Cerebellar nuclear complex (tissue), 1 donor: ENCODE measurements around the gene ARHGEF6.

ENCODE experiments used
- DNase-seq, 2 experiments: peaks; one replicate each; lab custom pipeline; 2025; lab: John Stamatoyannopoulos, UW

Gene ARHGEF6

DNA sequence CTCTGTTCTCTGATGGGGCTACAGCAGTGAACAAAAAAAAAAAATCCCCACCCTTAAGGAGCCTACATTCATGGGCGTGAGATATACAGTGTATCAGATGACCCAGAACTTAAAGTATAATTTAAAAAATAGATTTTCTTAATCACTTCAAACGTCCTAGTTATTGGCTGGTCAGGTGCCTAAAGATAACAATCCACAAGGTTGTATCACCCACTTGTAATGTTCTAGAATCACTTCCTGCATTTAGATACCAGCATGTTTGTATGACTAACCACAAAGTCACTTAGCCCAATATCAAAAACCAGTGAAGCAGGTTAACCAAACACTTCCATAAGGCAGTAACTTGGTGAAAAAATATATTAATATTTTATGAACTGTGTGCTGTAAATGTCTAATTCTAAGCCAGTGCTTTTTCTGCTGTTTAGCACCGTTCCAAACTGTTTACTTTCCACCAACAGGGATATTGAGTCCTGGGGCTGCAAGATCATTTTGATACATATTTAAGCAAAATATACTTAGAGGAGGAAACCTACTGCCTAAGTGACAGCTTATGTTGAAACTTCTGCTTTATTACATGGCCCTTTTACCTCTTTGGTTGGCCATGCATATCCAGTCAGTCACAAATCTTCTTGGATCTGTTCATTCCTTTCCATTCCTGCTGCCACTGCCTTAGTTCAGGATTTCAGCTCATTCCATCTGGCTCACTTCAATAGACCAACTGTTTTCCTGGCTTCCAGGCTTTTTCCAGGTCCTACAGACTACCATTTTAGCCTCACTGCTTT is 89.5 kb downstream of the ARHGEF6 start:
- no peak for DNase-seq

DNA sequence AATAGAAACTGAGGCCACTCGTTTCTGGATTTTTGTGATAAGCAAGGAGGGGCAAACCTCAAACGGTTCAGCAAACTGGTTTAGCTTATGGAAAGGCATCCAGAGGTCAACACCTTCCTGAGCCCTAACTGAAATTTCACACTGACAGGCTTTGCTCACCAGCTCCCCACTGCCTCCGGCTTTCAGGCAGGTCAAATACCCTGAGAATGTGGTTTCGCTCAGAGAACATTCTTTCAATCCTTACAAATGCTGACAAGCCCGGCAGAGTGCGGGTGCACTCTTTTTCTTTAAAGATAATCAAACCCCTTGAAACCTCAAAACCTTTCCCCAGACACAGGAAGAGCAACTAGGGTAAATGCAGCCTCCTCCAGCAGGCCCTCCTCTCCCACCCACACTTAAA is 91.3 kb downstream of the ARHGEF6 start:
- DNase-seq, result no peak

DNA sequence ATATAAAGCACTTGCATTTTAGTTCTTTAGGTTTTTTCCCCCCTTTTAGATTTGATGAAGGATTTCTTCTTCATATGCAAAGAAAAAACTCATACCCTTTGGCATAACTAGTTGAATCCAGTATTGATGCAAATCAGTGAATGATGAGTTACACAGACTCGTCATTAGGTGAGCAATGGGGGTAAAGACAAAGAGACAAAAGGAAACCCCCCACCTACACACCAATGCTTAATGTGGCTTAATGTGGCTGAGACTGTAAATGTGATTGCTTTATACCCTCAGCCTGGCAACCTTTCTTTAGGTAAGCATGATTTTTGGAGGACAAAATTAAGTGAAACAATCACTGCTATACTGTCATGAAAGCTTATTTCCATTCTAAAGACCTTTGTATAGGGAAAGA is 93.3 kb downstream of the ARHGEF6 start:
- no peak for DNase-seq

DNA sequence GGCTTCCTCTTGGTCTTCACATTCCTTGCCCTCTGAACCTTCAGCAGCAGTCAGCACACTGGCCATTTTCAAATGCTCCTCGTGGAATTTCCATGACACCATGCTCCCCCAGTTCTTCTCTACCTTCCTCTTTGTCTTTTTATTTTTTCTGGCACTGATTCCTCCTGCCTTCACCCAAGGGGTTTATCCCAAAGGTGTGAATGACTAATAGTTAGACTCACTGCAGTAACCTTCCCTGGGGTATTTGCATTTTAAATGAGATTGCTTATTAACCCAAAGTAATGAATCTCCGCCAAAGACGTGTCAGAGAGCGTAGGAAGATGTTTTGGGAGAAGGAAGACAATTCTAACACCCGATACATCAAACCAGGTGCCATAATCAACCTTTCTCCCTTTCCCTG is 96.6 kb downstream of the ARHGEF6 start:
- DNase-seq, result no peak

DNA sequence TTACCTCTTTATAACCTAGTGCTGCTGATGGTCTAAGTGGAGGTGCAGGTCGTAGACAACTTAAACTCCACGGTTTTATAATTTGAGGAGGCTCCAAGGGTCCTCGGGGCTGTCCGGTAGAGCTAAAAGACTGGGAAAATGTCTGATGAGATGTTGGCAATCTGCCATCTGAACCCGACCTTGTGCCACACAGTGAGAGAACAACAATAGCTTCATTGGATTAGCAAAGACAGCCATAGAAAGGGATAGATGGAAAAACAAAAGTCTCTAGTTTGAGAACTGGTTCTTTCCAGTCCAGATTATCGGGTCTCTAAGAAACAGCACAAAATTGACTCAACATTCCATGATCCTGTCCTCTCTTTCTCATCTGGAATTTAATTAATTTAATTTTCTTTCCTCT is 101.2 kb downstream of the ARHGEF6 start:
- no peak for DNase-seq

DNA sequence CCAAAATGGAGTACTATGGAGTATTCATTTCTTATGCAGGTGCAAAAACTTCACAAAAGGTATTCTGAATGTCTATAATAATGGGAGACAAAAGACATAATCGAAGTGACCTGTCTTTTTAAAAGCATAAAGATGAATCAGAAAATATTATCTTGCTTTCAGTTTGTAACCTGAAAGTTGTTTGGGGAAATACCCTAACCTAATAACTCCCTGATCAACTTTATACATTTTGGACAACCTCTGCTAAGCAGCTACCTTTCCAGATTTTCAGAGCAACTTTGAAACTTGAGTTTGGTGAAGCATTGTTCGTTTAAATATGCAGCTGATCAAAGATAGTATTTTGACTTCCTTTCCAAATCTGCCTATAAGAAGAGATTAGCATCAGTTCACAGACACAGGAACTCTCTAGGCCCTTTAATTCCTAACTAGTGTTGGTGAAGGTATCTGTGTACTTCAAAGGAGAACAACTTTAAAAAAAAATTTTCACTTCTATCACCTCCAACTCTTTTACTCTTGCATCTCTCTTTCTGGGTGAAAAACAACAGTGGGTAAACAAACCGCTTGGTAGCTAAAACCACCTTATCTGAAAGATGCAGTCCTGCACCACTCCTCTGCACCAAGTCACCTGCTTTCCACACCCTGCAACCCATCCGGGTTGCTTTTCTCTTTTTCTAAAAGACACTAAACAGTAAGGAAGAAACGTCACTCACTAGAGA is 106.3 kb downstream of the ARHGEF6 start:
- DNase-seq, result no peak

DNA sequence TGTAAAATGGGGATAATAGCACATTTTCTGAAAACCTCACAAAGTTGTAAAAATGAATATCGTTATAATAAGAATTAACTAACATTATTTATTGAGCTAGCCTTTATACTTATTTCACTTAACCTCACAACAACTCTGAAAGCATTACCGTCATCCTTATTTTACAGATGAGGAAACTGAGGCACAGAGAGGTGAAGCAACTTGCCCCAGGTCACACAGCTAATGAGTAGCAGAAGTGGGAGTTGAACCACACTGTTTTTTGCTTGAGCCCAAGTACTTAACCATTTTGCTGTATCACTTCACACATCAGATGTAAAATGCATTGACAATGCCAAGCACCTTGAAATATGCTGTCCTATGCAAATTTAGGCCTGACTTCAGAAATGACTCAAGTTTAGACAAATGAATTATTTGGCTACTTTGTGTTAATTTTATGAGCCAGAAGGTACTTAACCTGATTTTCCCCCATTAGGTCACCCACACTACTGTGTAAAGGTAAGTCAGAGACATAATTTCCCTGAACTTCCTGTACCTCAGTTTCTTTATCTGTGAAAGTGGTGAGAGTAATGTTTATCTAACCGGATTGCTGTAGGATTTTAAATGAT is 109.6 kb downstream of the ARHGEF6 start:
- DNase-seq, result no peak

DNA sequence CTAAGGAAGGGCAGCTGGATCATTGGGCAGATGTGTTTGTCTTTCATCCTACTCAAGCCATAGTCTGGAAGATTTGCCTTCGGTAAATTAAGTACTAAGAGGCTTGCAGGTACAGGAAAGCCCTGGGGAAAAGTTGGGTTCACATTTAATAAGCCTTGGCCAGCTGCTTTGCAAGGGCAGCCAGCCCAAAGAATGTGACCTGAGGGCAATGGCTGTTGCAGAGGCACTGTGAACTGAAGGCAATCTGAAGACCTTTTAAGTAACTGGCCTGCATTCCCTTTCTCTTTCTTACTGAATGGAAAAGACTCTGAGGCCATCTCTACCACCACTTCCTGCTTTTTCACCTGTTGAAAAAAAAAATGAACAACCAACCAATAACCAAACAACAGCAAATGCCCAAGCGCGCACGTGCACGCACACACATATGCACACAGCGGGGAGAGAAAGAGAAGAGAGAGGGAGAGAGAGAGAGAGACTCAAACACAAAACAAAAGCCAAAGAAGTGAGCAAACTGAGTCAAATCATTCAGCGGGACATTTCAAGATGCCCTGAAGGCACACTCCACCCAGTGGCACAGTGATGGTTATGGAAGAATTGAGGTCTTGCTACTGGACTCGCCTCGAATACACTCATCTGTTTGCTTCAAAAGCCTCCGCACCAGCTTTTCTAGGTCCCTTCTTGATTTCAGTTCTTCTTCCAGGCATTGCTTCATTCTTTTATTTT is 113.1 kb downstream of the ARHGEF6 start:
- DNase-seq, result no peak

DNA sequence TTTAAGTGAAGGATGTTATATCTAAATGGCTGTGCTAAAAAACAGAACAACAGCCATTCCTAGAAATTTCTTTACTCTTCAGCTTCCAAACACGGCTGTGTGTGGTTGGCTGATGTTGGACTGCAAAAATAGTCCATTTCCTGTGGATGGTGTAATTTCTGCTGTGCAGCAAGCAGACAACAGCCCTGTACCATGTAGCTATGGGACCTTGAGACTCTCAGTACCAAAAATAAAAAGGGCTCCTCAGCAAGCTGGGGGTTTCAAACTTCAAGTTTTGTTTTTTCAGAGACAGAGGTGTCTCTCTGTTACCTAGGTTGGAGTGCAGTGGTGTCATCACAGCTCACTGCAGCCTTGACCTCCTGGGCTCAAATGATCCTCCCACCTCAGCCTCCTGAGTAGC is 114.6 kb downstream of the ARHGEF6 start:
- DNase-seq, result no peak

DNA sequence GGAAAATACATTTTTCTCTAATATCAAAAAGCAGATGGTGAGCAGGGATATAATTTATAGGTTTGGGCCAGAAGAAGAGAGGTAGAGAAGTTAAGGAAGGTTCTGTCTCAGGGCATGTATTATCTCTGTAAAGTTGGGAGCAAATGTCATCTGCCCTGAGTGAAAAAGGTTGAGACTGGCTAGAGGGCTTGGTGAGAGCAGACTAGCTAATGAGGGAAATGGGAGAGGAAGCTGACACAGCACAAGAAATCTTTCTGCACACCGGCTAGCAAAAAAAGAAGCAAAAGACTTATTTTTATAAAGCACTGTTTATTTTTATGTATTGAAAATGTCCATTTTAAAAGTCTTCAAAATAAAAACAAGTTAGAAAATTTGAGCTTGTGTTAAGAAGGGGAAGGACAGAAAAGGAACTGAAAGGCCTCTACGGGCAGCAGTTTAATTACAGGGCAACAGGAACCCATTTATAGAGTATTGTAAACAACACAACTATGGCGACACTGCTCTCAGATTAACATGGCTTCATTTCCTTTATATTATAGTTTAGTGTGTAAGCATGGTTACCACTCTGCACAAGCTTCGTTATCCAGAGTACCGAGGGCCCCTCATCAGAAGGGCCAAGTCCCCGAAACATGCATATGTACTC is 115.4 kb downstream of the ARHGEF6 start:
- no peak for DNase-seq

DNA sequence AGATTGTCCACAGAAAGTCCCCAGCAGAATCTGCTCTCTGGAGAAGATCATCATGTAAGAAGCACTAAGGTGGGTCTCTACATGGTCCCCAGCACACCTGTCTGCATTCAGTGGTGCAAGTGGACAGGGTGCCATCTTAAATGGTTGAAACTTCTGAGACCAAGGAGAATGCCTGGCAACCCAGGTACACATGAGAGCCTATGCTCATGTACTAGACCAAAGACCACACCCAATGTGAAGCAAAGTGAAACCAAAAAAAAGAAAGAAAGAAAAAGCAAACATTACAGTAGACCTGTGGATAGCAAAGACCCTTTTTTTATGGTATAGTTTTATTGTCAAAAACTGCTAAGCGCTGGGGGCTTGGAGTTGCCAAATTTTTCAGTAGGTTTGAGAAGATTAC is 117.8 kb downstream of the ARHGEF6 start:
- no peak for DNase-seq

DNA sequence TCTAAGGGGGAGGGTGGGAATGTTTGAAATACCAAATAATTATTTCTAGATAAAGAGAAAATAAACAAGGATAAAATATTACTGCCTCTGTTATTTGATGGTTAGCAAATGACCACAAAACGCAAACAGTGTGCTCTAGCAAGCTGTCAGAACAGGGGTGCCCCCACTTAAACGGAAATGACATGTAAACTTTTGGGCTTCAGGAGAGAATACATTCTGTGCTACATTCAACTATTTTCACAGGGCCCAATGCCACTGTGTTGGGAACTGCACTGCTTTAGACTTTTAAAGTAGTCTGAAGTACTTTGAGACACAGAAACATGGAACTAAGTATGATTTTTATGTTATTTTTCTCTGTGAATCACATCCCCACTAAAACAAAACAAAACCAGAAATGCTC is 118.6 kb downstream of the ARHGEF6 start:
- no peak for DNase-seq

DNA sequence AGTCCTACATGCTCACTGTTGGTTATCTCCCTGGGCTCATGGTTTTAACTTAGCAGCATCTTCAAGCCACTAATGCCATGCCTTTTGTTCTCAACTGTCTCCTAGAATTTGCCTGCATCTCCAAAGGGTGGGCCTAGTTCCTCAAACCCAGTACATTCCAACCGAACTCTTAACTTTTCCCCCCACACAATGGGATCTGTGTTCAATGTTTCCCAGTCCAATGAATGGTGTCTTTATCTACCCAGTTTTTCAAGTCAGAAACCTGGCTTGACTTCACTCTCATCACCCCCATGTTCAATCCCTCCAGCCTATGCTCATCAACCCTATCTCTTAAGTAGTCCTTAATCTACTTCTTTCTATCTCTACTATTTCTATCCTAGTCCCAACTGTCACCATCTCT is 119.8 kb downstream of the ARHGEF6 start:
- DNase-seq, result no peak

DNA sequence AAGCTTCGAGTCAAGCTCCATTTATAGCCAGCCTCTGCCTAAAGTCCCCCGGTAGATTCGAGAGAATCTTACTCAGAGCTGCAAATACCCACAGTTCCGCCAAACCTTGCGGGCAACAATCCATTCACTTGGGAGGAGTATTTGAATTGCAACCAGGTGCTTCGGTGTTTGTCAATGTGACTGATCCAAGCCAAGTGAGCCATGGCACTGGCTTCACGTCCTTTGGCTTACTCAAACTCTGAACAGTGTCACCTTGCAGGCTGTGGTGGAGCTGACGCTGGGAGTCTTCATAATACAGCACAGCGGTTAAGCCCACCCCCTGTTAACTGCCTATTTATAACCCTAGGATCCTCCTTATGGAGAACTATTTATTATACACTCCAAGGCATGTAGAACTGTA is 121.6 kb downstream of the ARHGEF6 start:
- no peak for DNase-seq

DNA sequence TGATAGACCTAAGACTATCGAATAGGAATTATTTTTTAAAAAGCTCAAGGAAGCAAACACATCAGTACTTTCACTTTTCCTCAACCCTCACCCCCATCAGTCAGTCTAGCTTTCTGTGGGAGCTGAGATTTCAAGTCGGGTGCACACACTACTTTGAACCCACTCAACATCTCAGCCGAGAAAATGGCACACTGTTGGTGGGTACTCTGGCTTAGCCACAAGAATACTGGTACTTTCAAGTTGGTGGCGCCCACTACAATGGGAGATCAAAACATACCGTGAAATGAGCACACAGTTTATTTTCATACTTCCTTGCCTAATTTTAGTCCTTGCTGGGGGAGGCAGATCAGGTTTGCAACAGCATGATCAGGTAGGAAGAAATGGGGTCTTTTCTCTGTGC is 122.6 kb downstream of the ARHGEF6 start:
- DNase-seq, result no peak

DNA sequence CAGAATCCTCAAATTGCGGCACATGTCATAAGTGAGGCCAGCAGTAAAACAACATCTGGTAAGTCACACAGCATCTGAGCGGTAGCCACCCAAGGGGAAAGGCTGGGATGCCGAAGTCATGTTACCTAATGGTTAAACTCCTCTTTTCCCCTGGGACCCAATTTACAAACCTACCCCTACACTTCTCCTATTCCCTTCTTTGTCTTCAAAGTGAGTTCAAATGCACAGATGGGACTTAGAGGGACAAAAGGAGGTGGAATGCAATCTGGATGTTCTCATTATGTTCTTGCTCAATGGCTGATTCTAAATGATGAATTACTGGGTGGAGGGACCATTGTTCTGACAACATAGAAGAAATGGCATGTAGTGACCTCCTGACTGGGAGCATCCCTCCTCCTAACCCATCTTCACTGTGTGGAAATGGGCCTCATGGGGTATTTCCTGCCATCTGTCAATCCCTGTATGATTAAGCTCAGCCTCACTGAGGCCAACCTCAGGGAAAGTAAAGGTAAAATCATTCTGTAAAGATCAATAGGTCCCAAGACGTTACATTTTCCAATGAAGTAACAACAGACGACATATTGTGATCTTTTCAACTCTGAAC is 124.3 kb downstream of the ARHGEF6 start:
- no peak for DNase-seq

DNA sequence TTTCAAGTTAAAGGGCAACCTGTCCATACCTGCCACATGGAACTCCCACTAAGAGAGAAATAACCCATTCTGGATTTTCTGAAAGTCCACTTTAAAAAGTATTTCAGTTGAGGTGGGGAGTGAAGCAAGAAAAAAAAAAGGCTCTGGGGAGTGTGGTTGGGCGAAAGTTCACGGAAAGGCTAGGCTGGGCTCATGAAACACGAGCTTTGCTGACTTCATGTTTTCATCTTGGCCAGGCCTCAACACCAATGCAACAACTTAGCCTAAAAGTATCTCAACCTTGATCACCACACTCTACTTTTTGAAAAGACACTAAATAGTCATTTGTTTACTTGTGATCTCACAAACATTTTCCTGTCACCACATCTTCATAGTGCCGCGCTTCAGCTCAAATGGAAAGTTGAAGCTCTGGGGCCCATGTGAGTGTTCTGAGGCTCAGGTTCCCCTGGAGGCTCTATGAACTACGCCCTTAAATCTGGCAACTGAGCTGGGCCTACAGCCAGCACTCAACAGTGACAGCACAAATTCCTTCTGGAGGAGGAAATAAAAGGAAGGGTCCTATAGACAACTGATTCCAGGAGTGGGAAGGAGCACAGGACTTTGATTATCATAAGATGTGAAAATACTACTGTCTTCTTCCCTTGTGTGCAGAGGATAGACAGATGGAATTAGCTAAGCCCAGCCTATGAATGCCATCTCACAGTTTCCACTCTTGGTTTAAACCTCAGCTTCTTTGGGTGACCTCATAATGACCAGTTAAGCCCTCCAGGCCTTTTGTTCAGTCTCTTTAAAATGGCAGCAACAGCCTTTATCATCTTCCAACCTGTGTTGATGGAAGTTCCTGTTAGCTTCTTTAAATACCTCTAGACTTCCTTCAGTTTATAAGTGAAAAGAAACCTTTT is 127.7 kb downstream of the ARHGEF6 start:
- DNase-seq, result no peak

DNA sequence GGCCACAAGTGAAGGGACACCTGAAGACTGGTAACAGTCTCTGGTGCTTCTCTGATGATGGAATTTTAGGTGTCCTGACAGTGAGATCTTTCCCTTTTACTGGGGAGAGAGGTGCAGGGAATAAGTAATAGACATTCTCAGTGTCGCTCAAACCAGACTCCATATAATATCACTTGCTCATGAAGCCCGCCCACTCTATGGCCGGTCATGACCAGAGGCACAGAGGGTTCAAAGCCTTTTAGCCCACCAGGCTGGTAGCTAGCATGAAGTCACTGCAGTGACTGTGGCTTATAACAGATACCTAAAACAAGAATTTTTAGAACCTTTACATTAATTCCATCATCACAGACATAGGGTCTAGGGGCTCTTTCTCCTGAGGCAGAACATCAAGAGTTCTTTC is 129.9 kb downstream of the ARHGEF6 start:
- no peak for DNase-seq

DNA sequence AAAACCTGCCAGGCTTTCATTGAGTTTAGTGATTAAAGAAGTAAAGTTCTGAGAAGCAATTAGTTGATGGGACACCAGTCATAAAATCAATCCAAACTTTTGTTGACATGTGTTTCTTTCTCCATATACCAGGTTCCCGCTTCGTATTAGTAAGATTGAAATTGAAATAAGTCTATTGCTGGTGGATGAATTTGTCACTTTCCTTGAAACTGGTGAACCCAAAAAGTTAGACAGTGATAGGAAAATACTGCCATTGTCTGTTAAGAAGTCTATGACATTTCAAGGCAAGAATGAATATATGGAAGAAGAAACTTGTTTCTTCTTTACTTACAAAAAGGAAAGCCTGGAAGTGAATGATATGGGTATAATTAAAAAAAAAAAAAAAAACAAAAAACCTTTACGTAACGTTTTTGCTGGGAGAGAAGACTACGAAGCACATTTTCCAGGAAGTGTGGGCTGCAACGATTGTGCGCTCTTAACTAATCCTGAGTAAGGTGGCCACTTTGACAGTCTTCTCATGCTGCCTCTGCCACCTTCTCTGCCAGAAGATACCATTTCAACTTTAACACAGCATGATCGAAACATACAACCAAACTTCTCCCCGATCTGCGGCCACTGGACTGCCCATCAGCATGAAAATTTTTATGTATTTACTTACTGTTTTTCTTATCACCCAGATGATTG is 132.9 kb downstream of the ARHGEF6 start, which contains the start of gene CD40LG:
CD40LG (plus strand) TSS at position 482 of the 684 bp plus-strand sequence; CDS start at position 573, 91 bp downstream.
- no peak for DNase-seq
